Breast epithelium (tissue), 3 donors: ENCODE data around the gene STAT4.

ENCODE experiments used
- POLR2A ChIP-seq: fragments of 450-650 bp; IDR thresholded peaks from one replicate; pipeline ENCODE4 v1.6.1; 2016; ENCODE audit warnings: antibody characterized with exemption, mild to moderate bottlenecking, moderate library complexity
- TF ChIP-seq, protein P1 (sequence below), 3 donors: fragments of 450-650 bp; IDR thresholded peaks; one replicate each; pipeline ENCODE4 v1.5.1; 2016 to 2017; ENCODE audit warnings: antibody characterized with exemption in 3 of 3, mild to moderate bottlenecking in 3 of 3, moderate library complexity in 3 of 3

- TF ChIP-seq, protein P1, sequence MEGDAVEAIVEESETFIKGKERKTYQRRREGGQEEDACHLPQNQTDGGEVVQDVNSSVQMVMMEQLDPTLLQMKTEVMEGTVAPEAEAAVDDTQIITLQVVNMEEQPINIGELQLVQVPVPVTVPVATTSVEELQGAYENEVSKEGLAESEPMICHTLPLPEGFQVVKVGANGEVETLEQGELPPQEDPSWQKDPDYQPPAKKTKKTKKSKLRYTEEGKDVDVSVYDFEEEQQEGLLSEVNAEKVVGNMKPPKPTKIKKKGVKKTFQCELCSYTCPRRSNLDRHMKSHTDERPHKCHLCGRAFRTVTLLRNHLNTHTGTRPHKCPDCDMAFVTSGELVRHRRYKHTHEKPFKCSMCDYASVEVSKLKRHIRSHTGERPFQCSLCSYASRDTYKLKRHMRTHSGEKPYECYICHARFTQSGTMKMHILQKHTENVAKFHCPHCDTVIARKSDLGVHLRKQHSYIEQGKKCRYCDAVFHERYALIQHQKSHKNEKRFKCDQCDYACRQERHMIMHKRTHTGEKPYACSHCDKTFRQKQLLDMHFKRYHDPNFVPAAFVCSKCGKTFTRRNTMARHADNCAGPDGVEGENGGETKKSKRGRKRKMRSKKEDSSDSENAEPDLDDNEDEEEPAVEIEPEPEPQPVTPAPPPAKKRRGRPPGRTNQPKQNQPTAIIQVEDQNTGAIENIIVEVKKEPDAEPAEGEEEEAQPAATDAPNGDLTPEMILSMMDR (IDR thresholded peaks at IDR 0.05) = no peak
- TF ChIP-seq POLR2A = no peak
Measured at GRCh38 chr2:190981333-190981732, 169.5 kb downstream of the STAT4 start.
